Stimulated activated CD4-positive, alpha-beta T cell treated with anti-CD3 and anti-CD28 coated beads, Interleukin-4, amount 100 ng/mL, for 24 hours (primary cell): ENCODE data around the gene PRSS56.
A peak's percentile ranks its signal among the peaks of the same experiment; 100 is the strongest.

Experiments
- DNase-seq: peaks from one replicate; pipeline ENCODE4 v3.0.0-alpha.2; 2020

PRSS56 gene

GRCh38 chr2:232502911-232503808 is 17.0 kb upstream of the PRSS56 start:
- DNase-seq = peak; percentile 20

- DNase-seq = no peak
These were observed 16.3 kb upstream of the PRSS56 start for GRCh38 chr2:232503809-232504323.

- DNase-seq = no peak
These were observed 15.8 kb upstream of the PRSS56 start for GRCh38 chr2:232504438-232504837.

- DNase-seq = no peak
These were observed 14.3 kb upstream of the PRSS56 start for GRCh38 chr2:232505856-232506255.

GRCh38 chr2:232506709-232507108 is 13.5 kb upstream of the PRSS56 start:
- no peak for DNase-seq

GRCh38 chr2:232508251-232508650 is 11.9 kb upstream of the PRSS56 start:
- no peak for DNase-seq

GRCh38 chr2:232511336-232511890 is 8.8 kb upstream of the PRSS56 start:
- DNase-seq = no peak

GRCh38 chr2:232512602-232513001 is 7.6 kb upstream of the PRSS56 start:
- DNase-seq = no peak

- DNase-seq = no peak
These were observed 6.8 kb upstream of the PRSS56 start for GRCh38 chr2:232513353-232513752.

GRCh38 chr2:232515639-232516038 is 4.5 kb upstream of the PRSS56 start:
- DNase-seq = no peak

- no peak for DNase-seq
These were observed 3.6 kb upstream of the PRSS56 start for GRCh38 chr2:232516551-232516950.

GRCh38 chr2:232518844-232519243 is 1.3 kb upstream of the PRSS56 start:
- no peak for DNase-seq

GRCh38 chr2:232520489-232520888 is 301 bp downstream of the PRSS56 start:
- DNase-seq = no peak

GRCh38 chr2:232521098-232521497 is 910 bp downstream of the PRSS56 start:
- DNase-seq = no peak

GRCh38 chr2:232521959-232522622 is 1.9 kb downstream of the PRSS56 start:
- peak; percentile 71 for DNase-seq

- no peak for DNase-seq
These were observed 2.6 kb downstream of the PRSS56 start for GRCh38 chr2:232522623-232523401.

GRCh38 chr2:232523402-232523681 is 3.2 kb downstream of the PRSS56 start:
- no peak for DNase-seq

- DNase-seq = peak; percentile 20
These were observed 3.8 kb downstream of the PRSS56 start for GRCh38 chr2:232523682-232524597.

- no peak for DNase-seq
These were observed 4.6 kb downstream of the PRSS56 start for GRCh38 chr2:232524771-232525170.

- no peak for DNase-seq
These were observed 5.0 kb downstream of the PRSS56 start for GRCh38 chr2:232525199-232525598.

GRCh38 chr2:232525791-232526371 is 5.7 kb downstream of the PRSS56 start, which contains the start of gene CHRND:
TSS of gene CHRND (plus strand) at chr2:232526160. CDS start at chr2:232526216, 56 bp downstream.
- no peak for DNase-seq
